Activated T-helper 1 cell treated with anti-CD3 and anti-CD28 coated beads, Interleukin-2, amount 50 U/mL, for 16 hours (primary cell): ENCODE measurements around the gene EPS8L1.

Experiments
- DNase-seq, 2 donors: peaks; one replicate each; pipeline ENCODE4 v3.0.0-alpha.2; 2020; ENCODE audit warnings: low read depth in 1 of 2, low spot score in 1 of 2

EPS8L1 gene

GRCh38 chr19:55080121-55080967 is 4.7 kb downstream of the EPS8L1 start:
- peak in 1 of 2 donors; percentile 32 for DNase-seq

- peak; percentile 75 to 80 for DNase-seq
Measured at GRCh38 chr19:55080968-55081769, 5.5 kb downstream of the EPS8L1 start.

GRCh38 chr19:55081770-55082019 is 6.0 kb downstream of the EPS8L1 start:
- DNase-seq = no peak

- no peak for DNase-seq
Measured at GRCh38 chr19:55082020-55082851, 6.6 kb downstream of the EPS8L1 start.

- DNase-seq = no peak
Measured at GRCh38 chr19:55083004-55083850, 7.6 kb downstream of the EPS8L1 start.

- no peak for DNase-seq
Measured at GRCh38 chr19:55084416-55084815, 8.7 kb downstream of the EPS8L1 start.

GRCh38 chr19:55085923-55086715 is 10.4 kb downstream of the EPS8L1 start:
- no peak for DNase-seq

- DNase-seq = no peak
Measured at GRCh38 chr19:55086730-55087541, 11.3 kb downstream of the EPS8L1 start.

- no peak for DNase-seq
Measured at GRCh38 chr19:55087542-55087901, 11.9 kb downstream of the EPS8L1 start.

GRCh38 chr19:55088021-55088451 is 12.4 kb downstream of the EPS8L1 start:
- DNase-seq = no peak

- peak; percentile 58 to 72 for DNase-seq
Measured at GRCh38 chr19:55088543-55089341, 13.1 kb downstream of the EPS8L1 start.

GRCh38 chr19:55089342-55089944 is 13.8 kb downstream of the EPS8L1 start:
- no peak for DNase-seq

GRCh38 chr19:55090564-55090963 is 14.9 kb downstream of the EPS8L1 start:
- DNase-seq = no peak

GRCh38 chr19:55091126-55091910 is 15.6 kb downstream of the EPS8L1 start:
- no peak for DNase-seq

GRCh38 chr19:55091955-55092354 is 16.3 kb downstream of the EPS8L1 start:
- DNase-seq = no peak

- no peak for DNase-seq
Measured at GRCh38 chr19:55092423-55093318, 17.0 kb downstream of the EPS8L1 start.
